ENCODE measurements around the gene SLC50A1.

Gene SLC50A1

DNA sequence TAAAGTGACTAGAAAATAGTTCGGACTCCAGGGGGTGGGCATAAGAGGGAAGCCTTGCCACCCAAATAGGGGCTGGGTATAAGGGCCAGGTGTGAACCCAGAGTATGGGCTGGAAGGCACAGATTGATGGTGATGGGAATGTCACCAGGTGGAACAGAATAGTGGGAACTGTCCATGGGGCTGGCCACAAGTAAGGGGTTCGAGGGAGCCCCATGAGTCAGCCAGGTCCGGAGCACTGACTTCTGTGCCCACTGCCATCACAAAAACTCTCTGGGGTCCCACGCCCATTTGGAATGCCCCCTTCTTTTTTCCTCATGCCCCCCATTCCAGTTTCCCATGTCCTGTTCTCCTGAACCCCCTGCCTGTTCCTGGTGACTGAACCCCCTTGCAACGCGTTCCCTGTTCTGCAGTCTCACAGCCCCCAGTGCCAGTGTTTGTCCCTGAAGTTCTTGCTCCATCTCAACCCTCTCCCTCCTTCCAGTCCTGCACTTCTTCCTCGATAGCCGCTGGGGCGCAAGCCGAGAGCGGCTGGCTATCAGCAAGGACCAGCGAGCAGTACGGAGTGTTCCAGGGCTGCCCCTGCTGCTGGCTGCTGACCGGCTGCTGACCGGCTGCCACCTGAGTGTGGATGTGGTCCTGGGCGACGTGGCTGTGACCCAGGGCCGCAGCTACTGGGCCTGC lies 45.9 kb downstream of the SLC50A1 start:
- no peak for DNase-seq (ENCODE audit: low read depth)
- no peak overlapping the region for H3K4me3 ChIP-seq (ENCODE audit: low read depth, low read length)
- TF ChIP-seq, protein P1, sequence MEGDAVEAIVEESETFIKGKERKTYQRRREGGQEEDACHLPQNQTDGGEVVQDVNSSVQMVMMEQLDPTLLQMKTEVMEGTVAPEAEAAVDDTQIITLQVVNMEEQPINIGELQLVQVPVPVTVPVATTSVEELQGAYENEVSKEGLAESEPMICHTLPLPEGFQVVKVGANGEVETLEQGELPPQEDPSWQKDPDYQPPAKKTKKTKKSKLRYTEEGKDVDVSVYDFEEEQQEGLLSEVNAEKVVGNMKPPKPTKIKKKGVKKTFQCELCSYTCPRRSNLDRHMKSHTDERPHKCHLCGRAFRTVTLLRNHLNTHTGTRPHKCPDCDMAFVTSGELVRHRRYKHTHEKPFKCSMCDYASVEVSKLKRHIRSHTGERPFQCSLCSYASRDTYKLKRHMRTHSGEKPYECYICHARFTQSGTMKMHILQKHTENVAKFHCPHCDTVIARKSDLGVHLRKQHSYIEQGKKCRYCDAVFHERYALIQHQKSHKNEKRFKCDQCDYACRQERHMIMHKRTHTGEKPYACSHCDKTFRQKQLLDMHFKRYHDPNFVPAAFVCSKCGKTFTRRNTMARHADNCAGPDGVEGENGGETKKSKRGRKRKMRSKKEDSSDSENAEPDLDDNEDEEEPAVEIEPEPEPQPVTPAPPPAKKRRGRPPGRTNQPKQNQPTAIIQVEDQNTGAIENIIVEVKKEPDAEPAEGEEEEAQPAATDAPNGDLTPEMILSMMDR (conservative IDR thresholded peaks at IDR 0.05; ENCODE audit: low read depth, low read length): no peak

- TF ChIP-seq, protein P1 (conservative IDR thresholded peaks at IDR 0.05; ENCODE audit: low read depth, low read length): no peak
- H3K4me3 ChIP-seq (ENCODE audit: low read depth, low read length): no peak overlapping the region
- DNase-seq (ENCODE audit: low read depth): no peak
Measured at GRCh38 chr1:155182052-155182550, 46.4 kb downstream of the SLC50A1 start.

- TF ChIP-seq, protein P1 (conservative IDR thresholded peaks at IDR 0.05; ENCODE audit: low read depth, low read length): no peak
- no peak for DNase-seq (ENCODE audit: low read depth)
- H3K4me3 ChIP-seq (ENCODE audit: low read depth, low read length): no peak overlapping the region
Measured at GRCh38 chr1:155183775-155184221, 48.1 kb downstream of the SLC50A1 start.

- DNase-seq (ENCODE audit: low read depth): no peak
- TF ChIP-seq, protein P1 (conservative IDR thresholded peaks at IDR 0.05; ENCODE audit: low read depth, low read length): no peak
- H3K4me3 ChIP-seq (ENCODE audit: low read depth, low read length): no peak overlapping the region
Measured at GRCh38 chr1:155184351-155184811, 48.7 kb downstream of the SLC50A1 start.

DNA sequence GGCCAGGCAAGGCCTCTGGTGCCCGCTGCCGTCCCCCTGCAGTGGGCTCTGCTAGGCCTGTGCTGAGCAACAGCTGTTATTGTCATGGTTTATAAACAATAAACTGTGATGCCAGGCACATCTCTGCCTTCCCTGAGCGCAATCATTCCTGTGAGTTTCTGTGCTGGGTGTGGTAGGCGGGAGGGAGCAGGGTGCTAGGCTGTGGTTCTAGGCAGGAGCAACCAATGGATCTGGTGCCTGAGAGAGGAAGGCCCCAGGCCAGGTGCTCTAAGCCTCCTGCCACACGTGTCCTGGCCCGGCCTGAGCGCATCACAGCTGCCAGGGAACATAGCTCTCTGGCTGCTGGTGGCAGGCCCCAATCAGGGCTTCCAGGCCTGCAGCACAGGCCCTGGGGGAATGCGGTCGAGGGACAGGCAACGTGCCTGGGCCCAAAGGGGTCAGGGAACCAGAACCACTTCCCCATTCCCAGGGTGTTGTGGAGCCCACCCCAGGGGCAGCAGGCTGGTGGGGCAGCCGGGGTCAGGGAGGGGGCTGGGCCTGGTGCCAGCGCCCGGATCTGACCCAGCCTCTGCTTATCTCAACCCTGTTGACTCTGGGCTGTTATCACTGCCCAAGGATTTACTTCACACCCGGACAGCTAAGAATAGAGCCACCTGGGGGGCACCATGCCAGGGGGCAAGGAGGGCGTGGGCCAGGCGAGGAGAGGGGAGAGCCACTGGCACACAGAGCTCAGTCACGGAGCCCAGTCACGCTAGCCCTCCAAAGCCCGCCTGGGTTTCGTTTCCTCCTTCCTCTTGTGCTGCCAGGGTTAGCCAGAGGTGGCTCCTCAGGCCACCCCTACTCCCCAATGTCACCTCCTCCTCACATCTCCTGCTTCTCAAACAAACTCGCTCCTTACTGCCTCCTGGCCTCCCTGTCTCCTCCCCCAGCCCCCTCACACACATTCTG lies 49.5 kb downstream of the SLC50A1 start:
- DNase-seq (ENCODE audit: low read depth): no peak
- H3K4me3 ChIP-seq (ENCODE audit: low read depth, low read length): no peak overlapping the region
- TF ChIP-seq, protein P1 (conservative IDR thresholded peaks at IDR 0.05; ENCODE audit: low read depth, low read length): no peak

DNA sequence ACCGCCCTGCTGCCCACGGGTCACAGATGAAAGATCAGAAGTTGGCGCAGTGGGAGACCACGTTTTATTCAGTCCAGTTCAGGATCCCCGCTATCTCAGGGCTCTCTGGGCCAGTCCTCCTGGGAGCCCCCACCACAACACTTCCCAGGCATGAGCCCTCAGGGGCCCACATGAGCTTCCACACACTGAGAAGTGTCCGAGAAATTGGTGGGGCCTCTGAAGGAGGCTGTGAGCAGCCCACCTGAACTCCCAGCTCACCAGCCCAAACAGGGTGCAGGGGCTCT lies 50.1 kb downstream of the SLC50A1 start:
- TF ChIP-seq, protein P1 (conservative IDR thresholded peaks at IDR 0.05; ENCODE audit: low read depth, low read length): no peak
- H3K4me3 ChIP-seq (ENCODE audit: low read depth, low read length): no peak overlapping the region
- no peak for DNase-seq (ENCODE audit: low read depth)

Data from choroid plexus epithelial cell (primary cell).